Activated CD8-positive, alpha-beta memory T cell treated with anti-CD3 and anti-CD28 coated beads, Interleukin-2, amount 50 U/mL, for 48 hours (primary cell): ENCODE data around the gene ANKRD2.

Source experiments
- DNase-seq: peaks from one replicate; pipeline ENCODE4 v3.0.0-alpha.2; 2020

ANKRD2 gene

DNA sequence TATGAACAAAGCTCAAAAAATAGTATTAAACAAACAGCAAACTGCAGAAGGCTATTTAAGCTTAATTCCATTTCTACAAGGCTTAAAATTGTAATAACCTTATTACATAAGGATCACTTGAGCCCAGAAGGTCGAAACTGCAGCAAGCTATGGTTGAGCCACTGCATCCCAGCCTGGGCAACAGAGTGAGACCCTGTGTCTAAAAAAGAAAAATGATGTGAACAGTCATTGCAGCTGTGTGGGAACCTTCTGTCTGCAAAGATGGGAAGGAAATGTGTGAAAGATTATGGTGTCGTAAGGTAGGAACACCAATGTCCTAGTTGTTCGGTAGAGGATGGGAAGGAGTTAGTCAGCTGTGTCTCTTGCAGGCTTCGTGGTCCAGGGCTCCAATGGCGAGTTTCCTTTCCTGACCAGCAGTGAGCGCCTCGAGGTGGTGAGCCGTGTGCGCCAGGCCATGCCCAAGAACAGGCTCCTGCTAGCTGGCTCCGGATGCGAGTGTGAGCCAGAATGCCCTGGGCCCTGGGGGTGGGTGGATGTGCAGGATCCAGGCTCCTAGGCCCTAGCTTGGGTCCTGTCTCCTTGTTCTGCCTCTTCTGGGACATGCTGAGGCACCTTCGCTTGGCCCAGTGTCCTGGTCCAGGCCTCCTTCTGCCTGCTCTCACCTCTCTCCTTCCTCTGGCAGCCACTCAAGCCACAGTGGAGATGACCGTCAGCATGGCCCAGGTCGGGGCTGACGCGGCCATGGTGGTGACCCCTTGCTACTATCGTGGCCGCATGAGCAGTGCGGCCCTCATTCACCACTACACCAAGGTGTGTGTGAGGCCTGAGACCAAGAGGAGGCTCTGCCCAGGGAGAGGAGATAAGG lies 26.1 kb downstream of the ANKRD2 start:
- DNase-seq: no peak

DNA sequence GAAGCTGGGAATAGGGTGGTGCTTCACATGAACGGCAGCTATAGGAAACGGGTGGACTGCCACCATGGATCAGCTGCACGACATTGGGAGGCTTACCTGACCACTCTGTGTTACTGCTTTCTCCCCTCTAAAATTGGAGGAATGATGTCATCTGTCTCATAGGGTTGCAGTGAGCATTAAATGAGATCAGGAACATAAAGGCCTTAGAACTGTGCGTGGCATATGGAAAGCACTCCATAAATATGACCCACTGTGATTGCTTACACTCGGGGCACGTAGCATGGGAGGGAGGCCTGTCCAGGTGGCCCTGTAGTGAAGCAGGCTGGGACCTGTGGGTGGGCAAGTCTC lies 26.7 kb downstream of the ANKRD2 start:
- DNase-seq: no peak

DNA sequence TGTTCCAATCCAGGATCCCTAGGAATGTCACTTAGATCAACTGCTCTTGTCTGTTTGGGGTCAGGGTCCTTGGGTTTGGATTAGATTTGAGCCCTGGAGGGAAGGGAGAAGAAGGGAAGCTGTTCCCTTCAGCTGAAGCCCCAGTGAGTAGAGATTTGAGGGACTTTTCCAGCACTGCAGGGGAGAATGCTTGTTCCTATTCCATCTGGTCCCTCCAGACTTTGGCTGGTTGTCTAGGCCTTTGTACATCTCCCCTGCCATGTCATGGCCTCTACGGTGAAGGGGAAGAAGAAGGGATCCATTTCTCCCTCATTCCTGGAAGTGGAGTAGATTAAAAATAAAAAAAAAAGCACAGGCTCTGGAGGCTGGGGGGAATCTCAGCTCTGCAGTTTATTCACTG lies 28.0 kb downstream of the ANKRD2 start:
- no peak for DNase-seq

DNA sequence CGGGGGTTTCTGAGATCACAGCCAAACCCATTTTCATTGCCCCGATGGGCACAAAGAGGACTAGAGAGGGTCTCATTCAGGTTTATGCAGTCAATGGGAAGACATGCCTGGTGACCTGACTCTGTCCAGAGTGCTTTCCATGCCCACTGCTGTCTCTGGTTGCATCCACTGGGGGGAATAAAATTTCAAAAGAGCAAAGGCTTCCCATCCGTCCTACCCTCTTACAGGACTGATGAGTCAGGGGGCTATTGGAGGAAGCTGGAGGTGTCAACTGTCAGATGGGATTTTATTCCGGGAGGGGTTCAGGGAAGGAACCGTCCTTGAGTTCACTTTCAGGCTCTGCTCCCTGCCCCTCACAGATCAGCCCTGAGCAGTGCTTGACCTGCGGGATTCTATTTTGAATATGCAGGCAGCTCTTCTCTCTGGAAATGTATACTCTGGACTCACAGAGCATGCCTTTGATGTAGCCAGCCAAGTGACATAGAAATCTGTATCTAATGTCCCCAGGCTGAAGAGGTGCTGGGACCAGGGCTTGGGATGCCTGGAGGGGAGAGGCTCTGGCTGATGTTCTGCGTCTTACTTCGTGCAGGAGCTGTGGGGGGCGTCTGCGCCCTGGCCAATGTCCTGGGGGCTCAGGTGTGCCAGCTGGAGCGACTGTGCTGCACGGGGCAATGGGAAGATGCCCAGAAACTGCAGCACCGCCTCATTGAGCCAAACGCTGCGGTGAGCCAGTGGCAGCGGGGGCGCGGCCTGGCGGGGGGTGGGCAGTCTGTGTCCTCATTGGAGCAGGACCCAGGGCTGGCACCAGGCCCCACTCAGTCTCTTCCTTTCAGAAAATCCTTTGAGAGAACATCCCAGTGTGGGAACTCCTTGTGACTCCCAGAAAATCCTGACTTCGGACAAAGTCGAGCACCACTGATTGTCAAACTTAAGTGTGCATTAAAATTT lies 29.0 kb downstream of the ANKRD2 start:
- no peak for DNase-seq

DNA sequence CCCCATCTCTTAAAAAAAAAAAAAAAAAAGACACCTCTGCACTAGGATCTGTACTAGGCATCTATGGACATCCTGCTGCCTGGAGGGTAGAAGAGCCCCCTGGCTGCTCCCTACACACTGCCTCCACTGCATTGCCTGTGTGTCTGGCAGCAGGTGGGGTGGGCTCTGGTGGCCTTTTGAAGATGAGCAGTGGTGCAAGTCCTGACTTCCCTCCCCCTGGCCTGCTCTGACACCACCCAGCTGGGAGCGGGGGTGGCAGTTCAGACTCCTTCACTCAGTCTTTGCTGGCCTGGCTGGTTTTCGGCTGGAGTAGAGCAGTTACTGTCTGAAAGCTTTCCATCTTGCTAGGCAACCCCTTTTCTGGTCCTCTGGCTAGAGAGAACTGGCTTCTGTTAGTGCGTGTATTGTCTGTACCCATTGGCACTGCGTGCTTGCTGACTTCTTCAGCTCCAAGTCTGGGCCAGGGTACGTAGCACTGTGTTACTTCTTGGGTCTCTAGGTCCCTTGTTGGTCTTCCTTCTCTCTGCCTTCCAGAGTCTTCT lies 34.6 kb downstream of the ANKRD2 start:
- no peak for DNase-seq

DNA sequence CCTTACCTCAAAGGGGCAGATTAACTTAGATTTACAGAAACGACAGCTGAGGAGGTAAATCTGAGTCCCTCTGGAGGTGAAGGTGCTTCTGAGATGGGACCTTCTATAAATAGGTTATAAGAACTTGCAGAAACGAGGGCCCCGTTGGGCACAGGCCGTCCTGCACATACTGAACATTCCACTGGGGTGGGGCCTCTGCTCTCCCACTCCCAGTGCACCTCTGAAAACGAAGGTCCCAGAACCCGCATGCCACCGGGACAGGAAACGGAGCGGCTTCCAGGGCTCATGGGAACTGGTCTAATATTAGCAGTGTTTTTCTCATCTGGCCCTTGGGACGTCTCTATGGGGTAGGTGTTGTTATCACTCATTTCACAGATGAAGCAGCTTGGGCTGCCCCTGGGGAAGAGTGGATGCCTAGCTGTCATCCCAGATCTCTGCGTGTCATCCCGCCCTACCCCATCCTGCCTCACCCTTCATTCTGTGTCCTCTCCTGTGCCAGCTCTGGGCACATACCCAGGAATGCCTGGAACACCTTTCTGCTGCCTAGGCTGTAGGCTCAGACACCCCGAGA lies 36.5 kb downstream of the ANKRD2 start:
- DNase-seq: no peak

DNA sequence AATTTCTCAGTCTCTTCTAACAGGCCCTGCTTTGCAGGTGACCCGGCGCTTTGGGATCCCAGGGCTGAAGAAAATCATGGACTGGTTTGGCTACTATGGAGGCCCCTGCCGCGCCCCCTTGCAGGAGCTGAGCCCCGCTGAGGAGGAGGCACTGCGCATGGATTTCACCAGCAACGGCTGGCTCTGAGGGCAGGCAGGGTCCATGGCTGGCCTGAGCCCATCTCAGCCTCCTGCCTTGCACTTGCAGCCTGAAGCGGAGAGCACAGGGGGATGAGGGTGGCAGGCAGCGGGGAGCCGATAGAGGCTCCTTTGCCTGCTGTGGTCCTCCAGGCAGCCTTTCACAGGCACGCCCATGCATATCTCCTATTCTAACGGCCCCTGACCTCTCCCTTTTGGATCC lies 38.9 kb downstream of the ANKRD2 start:
- DNase-seq: no peak

DNA sequence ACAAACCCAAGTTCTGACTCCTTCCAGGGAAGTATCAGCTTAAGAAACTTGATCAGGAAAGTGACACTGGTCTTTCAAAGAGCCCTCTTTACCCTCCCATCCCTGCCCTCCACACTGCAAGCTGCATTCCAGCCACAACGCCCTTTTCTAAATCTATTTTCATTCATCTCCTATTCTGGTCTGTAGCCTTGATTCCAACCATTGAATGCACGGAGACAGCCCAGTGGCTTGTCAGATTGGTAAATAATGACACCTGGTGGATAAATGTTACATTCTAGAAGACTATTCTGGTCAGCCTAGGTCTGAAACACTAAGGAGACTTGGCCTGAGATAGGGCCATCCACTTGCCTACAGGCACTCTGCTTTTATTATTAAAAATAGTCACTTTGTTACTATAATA lies 39.8 kb downstream of the ANKRD2 start:
- no peak for DNase-seq

DNA sequence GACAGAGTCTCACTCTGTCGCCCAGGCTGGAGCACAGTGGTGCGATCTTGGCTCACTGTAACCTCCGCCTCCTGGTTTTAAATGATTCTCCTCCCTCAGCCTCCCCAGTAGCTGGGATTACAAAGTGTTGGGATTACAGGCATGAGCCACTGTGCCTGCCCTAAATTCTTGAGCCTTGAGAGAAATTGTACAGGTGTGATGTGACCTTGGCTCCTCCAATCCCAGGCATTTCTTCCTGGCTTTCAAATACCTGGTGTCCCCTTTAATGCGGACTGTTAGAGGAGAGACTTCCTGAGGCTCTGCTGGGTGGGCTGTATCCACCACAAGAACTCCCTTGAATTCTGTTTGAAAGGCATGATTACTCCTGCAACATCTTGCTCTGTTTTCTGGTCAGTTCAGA lies 45.7 kb downstream of the ANKRD2 start:
- DNase-seq: no peak

DNA sequence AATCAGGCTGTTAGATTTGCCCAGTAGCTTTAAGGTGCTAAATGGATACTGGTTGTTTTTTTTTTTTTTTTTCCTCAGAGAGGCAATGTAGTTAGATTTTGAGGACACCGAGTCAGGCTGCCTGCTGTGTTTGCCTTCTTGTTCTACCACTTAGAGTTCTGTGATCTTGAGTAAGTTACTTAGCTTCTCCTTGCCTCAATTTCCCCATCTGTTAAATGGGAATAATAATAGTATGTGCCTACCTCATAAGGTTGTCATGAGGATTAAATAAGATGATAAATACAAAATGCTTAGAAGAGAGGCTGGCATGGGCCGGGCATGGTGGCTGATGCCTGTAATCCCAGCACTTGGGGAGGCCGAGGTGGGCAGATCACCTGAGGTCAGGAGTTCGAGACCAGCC lies 46.2 kb downstream of the ANKRD2 start:
- DNase-seq: no peak

DNA sequence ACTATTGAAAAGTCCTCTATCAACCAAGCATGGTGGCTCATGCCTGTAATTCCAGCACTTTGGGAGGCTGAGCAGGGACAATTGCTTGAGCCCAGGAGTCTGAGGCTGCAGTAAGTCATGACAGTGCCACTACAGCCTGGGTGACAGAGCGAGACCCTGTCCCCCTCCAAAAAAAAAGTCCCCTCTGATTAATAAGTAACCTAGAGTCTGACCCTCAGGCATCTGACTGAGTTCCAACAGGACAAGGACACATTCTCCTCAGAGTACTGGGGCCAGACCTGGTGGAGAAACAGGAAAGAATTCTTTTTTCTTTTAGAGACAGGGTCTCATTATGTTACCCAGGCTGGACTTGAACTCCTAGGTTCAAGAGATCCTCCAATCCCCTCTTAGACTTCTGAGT lies 50.7 kb downstream of the ANKRD2 start:
- DNase-seq: no peak

DNA sequence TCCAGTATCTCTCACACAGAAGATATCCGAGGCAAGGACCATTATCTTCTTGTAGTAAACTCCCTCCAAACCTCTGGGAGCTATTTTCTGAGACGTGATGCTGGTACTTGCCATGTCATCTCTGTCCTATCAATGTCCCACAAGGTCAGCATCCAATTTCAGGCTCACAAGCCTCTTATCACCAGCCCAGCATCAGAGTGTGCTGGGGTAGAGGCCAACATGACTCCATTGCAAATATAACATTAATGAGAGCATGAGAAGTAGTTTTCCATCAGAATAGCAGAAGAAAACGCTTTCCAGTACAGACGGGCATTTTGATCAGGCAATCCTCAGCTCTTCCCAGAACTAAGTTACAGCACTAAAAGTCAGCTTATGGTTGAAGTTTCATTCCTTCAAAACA lies 55.2 kb downstream of the ANKRD2 start:
- no peak for DNase-seq

DNA sequence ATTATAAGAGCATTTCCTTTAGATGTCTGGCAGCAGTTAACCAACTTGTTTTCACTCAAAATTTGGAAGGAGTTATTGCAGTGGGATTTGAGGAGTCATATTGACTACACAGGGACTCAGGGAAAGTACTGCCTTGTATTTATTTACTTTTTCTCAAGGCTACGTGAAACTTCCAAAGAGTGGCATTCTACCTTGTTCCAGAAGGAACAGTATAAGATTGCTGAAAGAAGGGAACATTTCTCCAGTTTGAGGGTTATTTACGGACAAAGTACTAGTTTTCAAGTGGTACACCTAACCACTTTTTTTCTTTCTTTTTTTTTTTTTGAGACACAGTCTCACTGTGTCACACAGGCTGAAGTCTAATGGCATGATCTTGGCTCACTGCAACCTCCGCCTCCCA lies 55.6 kb downstream of the ANKRD2 start:
- no peak for DNase-seq

DNA sequence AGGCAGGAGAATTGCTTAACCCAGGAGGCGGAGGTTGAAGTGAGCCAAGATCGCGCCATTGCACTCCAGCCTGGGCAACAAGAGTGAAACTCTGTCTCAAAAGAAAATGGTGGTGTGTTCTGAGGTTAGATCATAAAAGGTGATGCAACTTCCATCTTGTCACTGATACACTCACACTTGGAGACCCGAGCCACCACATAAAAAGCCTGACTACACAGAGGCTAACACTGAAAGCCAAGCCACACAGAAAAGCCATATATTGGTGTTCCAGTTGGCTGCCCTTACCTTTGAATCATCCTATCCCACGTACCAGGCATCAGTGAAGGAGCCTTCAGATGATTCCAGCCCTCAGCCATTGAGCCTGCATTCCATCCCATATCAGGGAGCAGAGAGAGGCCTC lies 56.7 kb downstream of the ANKRD2 start:
- DNase-seq: no peak

DNA sequence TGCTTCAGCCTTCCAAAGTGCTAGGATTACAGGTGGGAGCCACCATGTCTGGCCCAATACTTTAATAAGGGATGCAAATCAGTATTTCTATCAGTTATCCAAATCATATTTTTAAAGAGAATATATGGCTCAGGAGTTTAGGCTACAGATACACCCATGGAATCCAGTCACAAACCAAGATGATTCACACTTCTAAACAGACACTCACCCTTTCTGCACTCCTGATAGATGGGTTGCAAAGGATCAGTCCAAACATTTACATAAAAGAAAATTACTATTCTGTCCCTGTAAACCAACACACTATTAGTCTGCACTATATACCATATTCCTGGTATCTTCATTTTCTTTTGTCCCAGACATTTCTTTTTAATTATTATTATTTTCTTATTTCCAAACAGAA lies 58.5 kb downstream of the ANKRD2 start:
- no peak for DNase-seq

DNA sequence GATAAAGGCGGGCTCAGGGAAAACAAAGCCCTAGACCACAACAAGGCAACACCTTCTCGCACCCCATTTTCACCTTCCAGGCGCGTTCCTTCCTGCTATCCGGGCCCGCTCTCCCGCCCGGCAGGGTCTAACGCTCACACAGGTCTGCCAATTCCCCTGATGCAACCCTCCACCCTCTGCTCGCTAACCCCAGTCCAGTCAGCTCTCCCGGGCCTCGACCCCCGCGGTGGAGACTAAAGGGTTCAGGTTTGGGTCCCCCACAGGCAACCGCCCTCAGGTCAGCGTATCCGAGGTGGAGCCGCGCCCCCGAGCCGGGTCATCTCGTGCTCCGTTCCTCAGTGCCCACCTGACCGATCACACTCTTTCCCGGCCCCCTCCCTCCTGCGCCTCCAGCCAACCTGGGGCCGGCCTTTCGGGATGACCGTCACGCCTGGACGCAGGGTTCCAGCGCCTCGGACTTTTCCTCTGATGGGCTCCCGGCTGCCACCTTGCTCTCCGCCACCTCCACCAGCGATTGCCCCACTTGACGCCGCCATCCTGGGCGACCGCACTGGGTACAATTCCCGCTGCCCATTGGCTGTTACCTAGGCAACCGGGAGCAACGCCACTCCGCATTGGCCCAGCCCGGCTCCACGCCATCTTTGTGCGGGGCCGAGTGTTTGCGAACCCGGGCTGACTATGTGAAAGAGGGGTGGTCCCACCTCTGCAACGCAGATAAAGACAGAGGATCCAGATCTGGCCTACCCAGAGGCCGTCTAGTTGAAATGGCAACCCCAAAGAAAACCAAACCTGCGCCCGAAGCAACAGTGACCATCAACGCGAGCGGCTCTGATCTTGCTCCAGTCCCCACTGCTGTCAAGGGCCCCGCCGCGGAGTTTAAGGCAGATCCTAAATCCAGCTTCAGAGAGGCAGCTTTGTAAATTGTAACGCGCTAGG lies 60.6 kb downstream of the ANKRD2 start, which contains the start of gene MORN4:
MORN4 (minus strand) TSS at position 552 of the 936 bp plus-strand sequence. CDS start 13,847 bp downstream, outside the sequence.
- DNase-seq: peak; percentile 94
